H9 (cell line): Measurements from ENCODE around the gene INSYN2B. TPM values are rescaled to one million over a fixed set of nuclear protein-coding genes. Genes with fewer than 3 reads are reported as not detected.

ENCODE experiments used
- DNase-seq: peaks from one replicate; pipeline ENCODE4 v3.0.0-alpha.2; 2017
- H2AFZ ChIP-seq: one replicate; pipeline ENCODE4 v1.6.1; 2013; ENCODE audit warnings: mild to moderate bottlenecking, low read length, control low read depth, moderate library complexity
- H2AK5ac ChIP-seq: 2 replicates; pipeline ENCODE4 v1.6.1; 2013; ENCODE audit warnings: low read length, control low read depth, mixed read lengths; ENCODE audit not compliant: insufficient read length
- H2BK120ac ChIP-seq: one replicate; pipeline ENCODE4 v1.6.1; 2013; ENCODE audit warnings: low read depth, mild to moderate bottlenecking, low read length, control low read depth, inconsistent platforms; ENCODE audit not compliant: poor library complexity, severe bottlenecking
- H2BK12ac ChIP-seq: 2 replicates; pipeline ENCODE4 v1.6.1; 2013; ENCODE audit warnings: low read length, control low read depth, mixed read lengths, low read depth; ENCODE audit not compliant: insufficient read length
- H2BK15ac ChIP-seq: 2 replicates; pipeline ENCODE4 v1.6.1; 2013; ENCODE audit warnings: low read depth, low read length, control low read depth
- H2BK20ac ChIP-seq: one replicate; pipeline ENCODE4 v1.6.1; 2013; ENCODE audit warnings: low read depth, mild to moderate bottlenecking, low read length, control low read depth, inconsistent platforms; ENCODE audit not compliant: poor library complexity, severe bottlenecking
- H2BK5ac ChIP-seq: 2 replicates; pipeline ENCODE4 v1.6.1; 2013; ENCODE audit warnings: low read length, control low read depth, mixed read lengths; ENCODE audit not compliant: insufficient read length
- H3K14ac ChIP-seq: 2 replicates; pipeline ENCODE4 v1.6.1; 2013; ENCODE audit warnings: low read length, control low read depth; ENCODE audit not compliant: insufficient read depth
- H3K18ac ChIP-seq: 2 replicates; pipeline ENCODE4 v1.6.1; 2013; ENCODE audit warnings: low read depth, mild to moderate bottlenecking, mixed read lengths, low read length, control low read depth; ENCODE audit not compliant: insufficient read length
- H3K23ac ChIP-seq: 2 replicates; pipeline ENCODE4 v1.6.1; 2013; ENCODE audit warnings: low read length, control low read depth, mixed read lengths, low read depth; ENCODE audit not compliant: insufficient read length
- H3K23me2 ChIP-seq: 2 replicates; pipeline ENCODE4 v1.6.1; 2013; ENCODE audit warnings: low read depth, mild to moderate bottlenecking, mixed read lengths, low read length, control low read depth; ENCODE audit not compliant: insufficient read length, poor library complexity, severe bottlenecking
- H3K27ac ChIP-seq: 2 replicates; pipeline ENCODE4 v1.5.1; 2013; ENCODE audit warnings: low read length, control low read depth, mixed read lengths, low read depth; ENCODE audit not compliant: insufficient read length
- H3K27me3 ChIP-seq: 2 replicates; pipeline ENCODE4 v1.6.1; 2013; ENCODE audit warnings: low read length, control low read depth, inconsistent platforms; ENCODE audit not compliant: insufficient read depth
- H3K4ac ChIP-seq: 2 replicates; pipeline ENCODE4 v1.6.1; 2013; ENCODE audit warnings: low read depth, mild to moderate bottlenecking, control low read depth, inconsistent platforms, low read length, moderate library complexity
- H3K4me1 ChIP-seq: 2 replicates; pipeline ENCODE4 v1.6.1; 2013; ENCODE audit warnings: low read length, control low read depth, inconsistent platforms; ENCODE audit not compliant: insufficient read depth
- H3K4me2 ChIP-seq: 2 replicates; pipeline ENCODE4 v1.6.1; 2013; ENCODE audit warnings: low read length, control low read depth, mixed read lengths; ENCODE audit not compliant: insufficient read length, insufficient read depth
- H3K56ac ChIP-seq: 2 replicates; pipeline ENCODE4 v1.6.1; 2013; ENCODE audit warnings: low read depth, mild to moderate bottlenecking, mixed read lengths, low read length, control low read depth; ENCODE audit not compliant: insufficient read length
- H3K79me1 ChIP-seq: 2 replicates; pipeline ENCODE4 v1.6.1; 2013; ENCODE audit warnings: low read depth, mild to moderate bottlenecking, moderate library complexity, low read length, control low read depth, inconsistent platforms; ENCODE audit not compliant: insufficient read depth, poor library complexity, severe bottlenecking
- H3K79me2 ChIP-seq: 2 replicates; pipeline ENCODE4 v1.6.1; 2013; ENCODE audit warnings: low read length, control low read depth, inconsistent platforms; ENCODE audit not compliant: insufficient read depth
- H3K9ac ChIP-seq: 2 replicates; pipeline ENCODE4 v1.6.1; 2013; ENCODE audit warnings: low read length, control low read depth, mixed read lengths; ENCODE audit not compliant: insufficient read length; ENCODE audit errors: extremely low read depth
- H3K9me3 ChIP-seq: one replicate; pipeline ENCODE4 v1.6.1; 2013; ENCODE audit warnings: low read depth, low read length, inconsistent platforms; ENCODE audit not compliant: control insufficient read depth
- H3T11ph ChIP-seq: one replicate; pipeline ENCODE4 v1.6.1; 2013; ENCODE audit warnings: mild to moderate bottlenecking, low read length, control low read depth, inconsistent platforms
- H4K20me1 ChIP-seq: one replicate; pipeline ENCODE4 v1.6.1; 2013; ENCODE audit not compliant: control insufficient read depth, insufficient read length, insufficient read depth
- H4K5ac ChIP-seq: 2 replicates; pipeline ENCODE4 v1.6.1; 2013; ENCODE audit warnings: low read depth, mild to moderate bottlenecking, mixed read lengths, low read length, control low read depth; ENCODE audit not compliant: insufficient read length
- H4K8ac ChIP-seq: replicated peaks from 2 replicates; pipeline ENCODE4 v1.6.1; 2013; ENCODE audit warnings: low read length, control low read depth, mixed read lengths, low read depth; ENCODE audit not compliant: insufficient read length
- H4K91ac ChIP-seq: 2 replicates; pipeline ENCODE4 v1.6.1; 2013; ENCODE audit warnings: low read depth, mild to moderate bottlenecking, moderate library complexity, mixed read lengths, low read length, control low read depth; ENCODE audit not compliant: insufficient read length
- H3K27ac Mint-ChIP-seq, 3 experiments: 2 replicates in 2 of 3; 3 replicates in 1 of 3; pipeline ENCODE4 v1.8.0; 2020 to 2021; ENCODE audit warnings: mixed read lengths in 3 of 3, mild to moderate bottlenecking in 1 of 3, moderate library complexity in 1 of 3
- H3K27me3 Mint-ChIP-seq: 2 replicates; pipeline ENCODE4 v1.8.0; 2021; ENCODE audit warnings: low read depth, mild to moderate bottlenecking, moderate library complexity, mixed read lengths
- H3K36me3 Mint-ChIP-seq, 3 experiments: 2 replicates in 2 of 3; 3 replicates in 1 of 3; pipeline ENCODE4 v1.8.0; 2020 to 2021; ENCODE audit warnings: low read depth in 3 of 3, mixed read lengths in 3 of 3; ENCODE audit not compliant: insufficient read depth in 1 of 3
- H3K4me1 Mint-ChIP-seq, 2 experiments: 2 replicates each; pipeline ENCODE4 v1.8.0; 2020; ENCODE audit warnings: mixed read lengths in 2 of 2
- H3K4me3 Mint-ChIP-seq, 2 experiments: 2 replicates in 1 of 2; 3 replicates in 1 of 2; pipeline ENCODE4 v1.8.0; 2020 to 2021; ENCODE audit warnings: mild to moderate bottlenecking in 2 of 2, mixed read lengths in 2 of 2, moderate library complexity in 1 of 2
- H3K9me3 Mint-ChIP-seq, 2 experiments: 2 replicates in 1 of 2; 3 replicates in 1 of 2; pipeline ENCODE4 v1.8.0; 2020; ENCODE audit warnings: mild to moderate bottlenecking in 2 of 2, mixed read lengths in 2 of 2, moderate library complexity in 1 of 2
- CTCF ChIP-seq: fragments of 200-600 bp; sonication (generic); conservative IDR thresholded peaks from 3 replicates; pipeline ENCODE4 v1.8.0; 2021; ENCODE audit warnings: antibody characterized with exemption, mild to moderate bottlenecking
- WGBS: extraction: QIAGEN DNeasy Blood & Tissue Kit; methylation state at CpG from one replicate; pipeline ENCODE4 v1.1.7; 2013; ENCODE audit warnings: missing lambda C conversion rate, low lambda C conversion rate, mixed read lengths; ENCODE audit not compliant: insufficient read length; ENCODE audit errors: extremely low coverage; 5-methylcytosine and 5-hydroxymethylcytosine counted together
- total RNA-seq: library from RNA; stranded (reverse); gene quantifications from 2 replicates; pipeline ENCODE4 v1.2.1, GENCODE V29; 2021

The INSYN2B gene
- total RNA-seq, 1 experiment from 2014 or later: not detected

DNA sequence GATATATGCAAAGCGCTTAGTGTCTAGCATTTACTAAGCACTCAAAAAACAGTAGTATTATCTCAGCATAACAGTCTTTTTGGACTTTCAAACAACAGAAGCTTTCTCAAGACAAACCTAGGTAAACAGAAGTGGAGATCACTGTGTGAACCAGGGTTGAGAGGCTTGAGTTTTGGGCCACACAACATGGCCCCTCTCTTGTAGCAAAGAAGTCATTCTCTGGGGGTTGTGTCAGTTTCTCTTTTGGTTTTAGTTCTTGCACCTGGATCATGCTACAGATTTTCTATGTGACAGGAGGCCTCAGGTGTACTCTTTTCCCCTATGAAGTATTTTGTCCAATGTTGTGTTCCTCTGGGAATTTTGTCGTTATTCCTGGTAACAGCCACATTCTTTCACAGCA is 30.0 kb downstream of the INSYN2B start:
- Histone ChIP-seq H3K27me3 (no peaks in the 10 kb centered on the region), H3K23ac (no peak overlapping the region), H2AFZ (no peak overlapping the region), H3K18ac (no peak overlapping the region), H3K4me1 (peaks cover 4% of the 10 kb centered on the region; the same call in 1 of the 2 replicates), H2BK20ac (no peak overlapping the region), H2BK15ac (no peak overlapping the region), H2BK5ac (no peak overlapping the region), H3K4ac (no peak overlapping the region), H3K79me2 (no peaks in the 10 kb centered on the region), H3K9ac (no peak overlapping the region), H3K9me3 (no peaks in the 10 kb centered on the region), H2BK120ac (no peak overlapping the region), H2BK12ac (no peak overlapping the region), H4K8ac (no peak overlapping the region), H3K23me2 (no peaks in the 10 kb centered on the region), H3K56ac (no peak overlapping the region), H4K5ac (no peak overlapping the region), H3K14ac (no peak overlapping the region), H3T11ph (no peak overlapping the region), H4K91ac (no peak overlapping the region), H2AK5ac (no peak overlapping the region), H3K4me2 (no peak overlapping the region), H3K79me1 (no peaks in the 10 kb centered on the region), H4K20me1 (no peaks in the 10 kb centered on the region), H3K27ac (no peak overlapping the region)
- no peak for DNase-seq
- H3K36me3 Mint-ChIP-seq: no peaks in the 10 kb centered on the region
- H3K4me1 Mint-ChIP-seq: peaks cover 17 to 19% of the 10 kb centered on the region in 2 experiments
- H3K27me3 Mint-ChIP-seq: peaks cover 6% of the 10 kb centered on the region; the same call in 1 of the 2 replicates
- H3K4me3 Mint-ChIP-seq: no peak overlapping the region
- WGBS: no CpG with 5 or more reads among the region's 2 CpGs
- TF ChIP-seq CTCF: no peak
- H3K9me3 Mint-ChIP-seq: peaks cover 2 to 4% of the 10 kb centered on the region in 2 experiments; a peak in 4 of 5 replicates
- no peak overlapping the region for H3K27ac Mint-ChIP-seq
